HCT116 (cell line): Measurements from ENCODE around the gene CRHR1. TPM values are rescaled to one million over a fixed set of nuclear protein-coding genes. Genes with fewer than 3 reads are reported as not detected.

Experiments used
- ATAC-seq: fragments of 200-7000 bp; cut with Tn5 transposase; 2 replicates; pipeline ENCODE4 v1.9.1; 2020; ENCODE audit warnings: mild to moderate bottlenecking, moderate library complexity
- BruUV-seq: library from RNA; stranded (reverse); fragments of 400-500 nt; replicated peaks from 2 replicates; lab custom pipeline; 2021; lab: Mats Ljungman, UMichigan
- CTCF ChIA-PET: fragments of 300-600 bp; sonication (Branson Sonifier 250); formaldehyde crosslinking; loops from one replicate; lab custom pipeline; 2021; ENCODE audit warnings: antibody characterized with exemption; lab: Charles Lee
- POLR2A ChIA-PET: fragments of 300-600, 350-600 bp; sonication (Branson Sonifier 250); formaldehyde crosslinking; loops from one replicate; lab custom pipeline; 2021; ENCODE audit warnings: antibody characterized with exemption; lab: Charles Lee
- RAD21 ChIA-PET, 2 experiments: fragments of 300-600 bp; sonication (Branson Sonifier 250); formaldehyde crosslinking; loops; one replicate each; lab custom pipeline; 2023; ENCODE audit warnings: low total read pairs in 2 of 2; ENCODE audit not compliant: uncharacterized antibody in 2 of 2, unreplicated experiment in 2 of 2, low non-redundant PET in 1 of 2; lab: Charles Lee
- DNase-seq: peaks from one replicate; pipeline ENCODE4 v3.0.0-alpha.2; 2010; ENCODE audit warnings: low read depth, low spot score
- H2AFZ ChIP-seq: fragments of 200-600 bp; shearing (Covaris generic), sonication (generic); 2 replicates; pipeline ENCODE4 v1.6.1; 2017; ENCODE audit warnings: low read depth, mixed run types, mixed read lengths, antibody characterized with exemption, low read length; ENCODE audit not compliant: poor library complexity, severe bottlenecking
- H3K27ac ChIP-seq: 2 replicates; pipeline ENCODE4 v1.5.1; 2012; ENCODE audit warnings: low read depth, low read length
- H3K27me3 ChIP-seq: fragments of 200-600 bp; sonication (generic); 2 replicates; pipeline ENCODE4 v1.6.1; 2016; ENCODE audit warnings: mixed run types, low read length, mixed read lengths; ENCODE audit not compliant: insufficient read depth
- H3K36me3 ChIP-seq, 2 experiments: fragments of 200-500 bp in 1 of 2; fragments of 200-600 bp in 1 of 2; sonication (Bioruptor generic) in 1 of 2; sonication (generic) in 1 of 2; 2 replicates each; pipeline versions ENCODE4 v1.5.1 to v1.6.1; 2014 to 2016; ENCODE audit warnings: low read length in 2 of 2, inconsistent platforms in 1 of 2, mixed read lengths in 1 of 2, mixed run types in 1 of 2; ENCODE audit not compliant: insufficient read depth in 2 of 2, control insufficient read depth in 1 of 2
- H3K4me1 ChIP-seq, 2 experiments: fragments of 200-600 bp in 1 of 2; sonication (generic) in 1 of 2; 2 replicates each; pipeline versions ENCODE4 v1.5.1 to v1.6.1; 2012 to 2017; ENCODE audit warnings: low read length in 2 of 2, inconsistent platforms in 1 of 2, mild to moderate bottlenecking in 1 of 2, mixed read lengths in 1 of 2, mixed run types in 1 of 2, moderate library complexity in 1 of 2; ENCODE audit not compliant: insufficient read depth in 2 of 2, control insufficient read depth in 1 of 2
- H3K4me2 ChIP-seq: fragments of 200-600 bp; sonication (generic); 2 replicates; pipeline ENCODE4 v1.6.1; 2017; ENCODE audit warnings: mixed run types, low read length, mixed read lengths
- H3K4me3 ChIP-seq, 2 experiments: fragments of 200-600 bp in 1 of 2; sonication (generic) in 1 of 2; replicated peaks in 1 of 2; 2 replicates each; pipeline ENCODE4 v1.5.1; 2011 to 2016; ENCODE audit warnings: low read length in 2 of 2, control low read depth in 1 of 2, low read depth in 1 of 2, mild to moderate bottlenecking in 1 of 2, mixed read lengths in 1 of 2, mixed run types in 1 of 2
- H3K79me2 ChIP-seq: fragments of 200-600 bp; sonication (generic); 2 replicates; pipeline ENCODE4 v1.6.1; 2017; ENCODE audit warnings: mild to moderate bottlenecking, mixed run types, low read length, moderate library complexity, mixed read lengths; ENCODE audit not compliant: insufficient read depth
- H3K9ac ChIP-seq: fragments of 200-600 bp; sonication (generic); 2 replicates; pipeline ENCODE4 v1.6.1; 2016; ENCODE audit warnings: low read length, mixed read lengths
- H3K9me2 ChIP-seq: fragments of 200-600 bp; sonication (generic), shearing (Covaris generic); 2 replicates; pipeline ENCODE4 v1.6.1; 2017; ENCODE audit warnings: mixed run types, mild to moderate bottlenecking, moderate library complexity; ENCODE audit not compliant: insufficient read depth
- H3K9me3 ChIP-seq, 2 experiments: fragments of 200-500 bp in 1 of 2; fragments of 200-600 bp in 1 of 2; sonication (Bioruptor generic) in 1 of 2; sonication (generic) in 1 of 2; 2 replicates each; pipeline ENCODE4 v1.6.1; 2014 to 2017; ENCODE audit warnings: low read length in 2 of 2, mixed read lengths in 2 of 2, inconsistent platforms in 1 of 2, low read depth in 1 of 2, mild to moderate bottlenecking in 1 of 2, mixed run types in 1 of 2, moderate library complexity in 1 of 2; ENCODE audit not compliant: control insufficient read depth in 1 of 2, insufficient read depth in 1 of 2
- H4K20me1 ChIP-seq: fragments of 200-600 bp; sonication (generic), shearing (Covaris generic); 2 replicates; pipeline ENCODE4 v1.6.1; 2017; ENCODE audit warnings: mixed run types, mild to moderate bottlenecking, moderate library complexity; ENCODE audit not compliant: insufficient read depth
- EZH2 ChIP-seq: fragments of 200-600 bp; sonication (generic); IDR thresholded peaks from 2 replicates; pipeline ENCODE4 v1.6.1; 2017; ENCODE audit warnings: antibody characterized with exemption, mixed run types
- POLR2AphosphoS5 ChIP-seq: IDR thresholded peaks from 2 replicates; pipeline ENCODE4 v1.6.1; 2011; ENCODE audit warnings: mild to moderate bottlenecking, low read depth, low read length, moderate library complexity
- RAD21 ChIP-seq: IDR thresholded peaks from 2 replicates; pipeline ENCODE4 v1.6.1; 2012; ENCODE audit warnings: low read depth, mild to moderate bottlenecking
- SIN3A ChIP-seq: IDR thresholded peaks from 2 replicates; pipeline ENCODE4 v1.6.1; 2012; ENCODE audit warnings: low read depth
- SRF ChIP-seq: IDR thresholded peaks from 2 replicates; pipeline ENCODE4 v1.6.1; 2012; ENCODE audit warnings: low read depth
- YY1 ChIP-seq: IDR thresholded peaks from 2 replicates; pipeline ENCODE4 v1.6.1; 2011; ENCODE audit warnings: low read length, low read depth, moderate library complexity, mild to moderate bottlenecking; ENCODE audit not compliant: insufficient replicate concordance; ENCODE audit errors: extremely low read depth
- ZFX ChIP-seq: fragments of 450-650 bp; IDR thresholded peaks from 2 replicates; pipeline ENCODE4 v1.6.1; 2017
- intact Hi-C: fragments of 100-400 bp; cut with micrococcal nuclease; formaldehyde crosslinking; loops from 2 replicates; pipeline ENCODE4 v1.10.0; 2022
- total RNA-seq: library from RNA; stranded (reverse); gene quantifications from one replicate; pipeline ENCODE4 v1.2.1, GENCODE V29; 2021; ENCODE audit not compliant: unreplicated experiment
- TF ChIP-seq, protein P1 (sequence below): IDR thresholded peaks from 2 replicates; pipeline ENCODE4 v1.6.1; 2011; ENCODE audit warnings: mild to moderate bottlenecking, low read length, moderate library complexity; ENCODE audit not compliant: insufficient replicate concordance; ENCODE audit errors: extremely low read depth
- TF ChIP-seq, protein P2 (sequence below): IDR thresholded peaks from 2 replicates; pipeline ENCODE4 v1.6.1; 2012
- TF ChIP-seq, protein P3 (sequence below): IDR thresholded peaks from 2 replicates; pipeline ENCODE4 v1.6.1; 2012
- TF ChIP-seq, protein P4 (sequence below): IDR thresholded peaks from 2 replicates; pipeline ENCODE4 v1.6.1; 2012; ENCODE audit warnings: low read depth
- TF ChIP-seq, protein P5 (sequence below), 3 experiments: fragments of 200-600 bp in 1 of 3; sonication (generic) in 1 of 3; IDR thresholded peaks in 2 of 3; conservative IDR thresholded peaks in 1 of 3; 2 replicates each; pipeline ENCODE4 v1.5.1; 2012 to 2017; ENCODE audit warnings: low read depth in 2 of 3, low read length in 2 of 3, antibody characterized with exemption in 1 of 3, borderline replicate concordance in 1 of 3, control low read depth in 1 of 3, mild to moderate bottlenecking in 1 of 3, mixed read lengths in 1 of 3, mixed run types in 1 of 3, moderate library complexity in 1 of 3; ENCODE audit not compliant: insufficient read depth in 1 of 3

CRHR1 gene
- total RNA-seq, 1 experiment from 2014 or later = 0.12 TPM

DNA sequence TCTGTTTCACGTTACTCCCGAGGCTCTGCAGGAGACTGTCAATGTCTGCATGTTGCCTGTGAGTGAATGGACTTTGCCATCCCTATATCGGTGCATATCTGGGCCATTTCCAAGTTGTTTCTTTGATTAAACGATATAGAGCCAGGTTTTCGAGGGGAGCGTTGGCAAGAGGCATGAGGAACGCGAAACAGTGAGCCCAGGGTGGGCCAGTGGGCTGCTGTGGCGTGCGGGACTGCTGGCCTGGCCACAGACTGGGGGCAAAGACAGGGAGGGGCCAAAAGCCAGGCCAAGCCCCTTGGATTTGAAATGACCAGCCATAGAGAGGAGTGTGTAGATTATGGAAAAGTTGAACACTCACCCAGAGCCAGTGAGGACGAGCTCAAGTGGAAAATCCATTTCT lies 3.5 kb downstream of the CRHR1 start:
- no peaks in the 10 kb centered on the region for H3K36me3 ChIP-seq
- no peak for TF ChIP-seq RAD21
- no peak for TF ChIP-seq ZFX
- TF ChIP-seq, protein P1, sequence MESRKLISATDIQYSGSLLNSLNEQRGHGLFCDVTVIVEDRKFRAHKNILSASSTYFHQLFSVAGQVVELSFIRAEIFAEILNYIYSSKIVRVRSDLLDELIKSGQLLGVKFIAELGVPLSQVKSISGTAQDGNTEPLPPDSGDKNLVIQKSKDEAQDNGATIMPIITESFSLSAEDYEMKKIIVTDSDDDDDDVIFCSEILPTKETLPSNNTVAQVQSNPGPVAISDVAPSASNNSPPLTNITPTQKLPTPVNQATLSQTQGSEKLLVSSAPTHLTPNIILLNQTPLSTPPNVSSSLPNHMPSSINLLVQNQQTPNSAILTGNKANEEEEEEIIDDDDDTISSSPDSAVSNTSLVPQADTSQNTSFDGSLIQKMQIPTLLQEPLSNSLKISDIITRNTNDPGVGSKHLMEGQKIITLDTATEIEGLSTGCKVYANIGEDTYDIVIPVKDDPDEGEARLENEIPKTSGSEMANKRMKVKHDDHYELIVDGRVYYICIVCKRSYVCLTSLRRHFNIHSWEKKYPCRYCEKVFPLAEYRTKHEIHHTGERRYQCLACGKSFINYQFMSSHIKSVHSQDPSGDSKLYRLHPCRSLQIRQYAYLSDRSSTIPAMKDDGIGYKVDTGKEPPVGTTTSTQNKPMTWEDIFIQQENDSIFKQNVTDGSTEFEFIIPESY = no peak
- TF ChIP-seq, protein P2, sequence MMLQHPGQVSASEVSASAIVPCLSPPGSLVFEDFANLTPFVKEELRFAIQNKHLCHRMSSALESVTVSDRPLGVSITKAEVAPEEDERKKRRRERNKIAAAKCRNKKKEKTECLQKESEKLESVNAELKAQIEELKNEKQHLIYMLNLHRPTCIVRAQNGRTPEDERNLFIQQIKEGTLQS = no peak
- TF ChIP-seq YY1 = no peak
- TF ChIP-seq POLR2AphosphoS5 = no peak
- TF ChIP-seq SIN3A = no peak
- no peak for TF ChIP-seq EZH2
- TF ChIP-seq, protein P3, sequence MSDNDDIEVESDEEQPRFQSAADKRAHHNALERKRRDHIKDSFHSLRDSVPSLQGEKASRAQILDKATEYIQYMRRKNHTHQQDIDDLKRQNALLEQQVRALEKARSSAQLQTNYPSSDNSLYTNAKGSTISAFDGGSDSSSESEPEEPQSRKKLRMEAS = no peak
- TF ChIP-seq, protein P4, sequence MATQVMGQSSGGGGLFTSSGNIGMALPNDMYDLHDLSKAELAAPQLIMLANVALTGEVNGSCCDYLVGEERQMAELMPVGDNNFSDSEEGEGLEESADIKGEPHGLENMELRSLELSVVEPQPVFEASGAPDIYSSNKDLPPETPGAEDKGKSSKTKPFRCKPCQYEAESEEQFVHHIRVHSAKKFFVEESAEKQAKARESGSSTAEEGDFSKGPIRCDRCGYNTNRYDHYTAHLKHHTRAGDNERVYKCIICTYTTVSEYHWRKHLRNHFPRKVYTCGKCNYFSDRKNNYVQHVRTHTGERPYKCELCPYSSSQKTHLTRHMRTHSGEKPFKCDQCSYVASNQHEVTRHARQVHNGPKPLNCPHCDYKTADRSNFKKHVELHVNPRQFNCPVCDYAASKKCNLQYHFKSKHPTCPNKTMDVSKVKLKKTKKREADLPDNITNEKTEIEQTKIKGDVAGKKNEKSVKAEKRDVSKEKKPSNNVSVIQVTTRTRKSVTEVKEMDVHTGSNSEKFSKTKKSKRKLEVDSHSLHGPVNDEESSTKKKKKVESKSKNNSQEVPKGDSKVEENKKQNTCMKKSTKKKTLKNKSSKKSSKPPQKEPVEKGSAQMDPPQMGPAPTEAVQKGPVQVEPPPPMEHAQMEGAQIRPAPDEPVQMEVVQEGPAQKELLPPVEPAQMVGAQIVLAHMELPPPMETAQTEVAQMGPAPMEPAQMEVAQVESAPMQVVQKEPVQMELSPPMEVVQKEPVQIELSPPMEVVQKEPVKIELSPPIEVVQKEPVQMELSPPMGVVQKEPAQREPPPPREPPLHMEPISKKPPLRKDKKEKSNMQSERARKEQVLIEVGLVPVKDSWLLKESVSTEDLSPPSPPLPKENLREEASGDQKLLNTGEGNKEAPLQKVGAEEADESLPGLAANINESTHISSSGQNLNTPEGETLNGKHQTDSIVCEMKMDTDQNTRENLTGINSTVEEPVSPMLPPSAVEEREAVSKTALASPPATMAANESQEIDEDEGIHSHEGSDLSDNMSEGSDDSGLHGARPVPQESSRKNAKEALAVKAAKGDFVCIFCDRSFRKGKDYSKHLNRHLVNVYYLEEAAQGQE = no peak
- TF ChIP-seq SRF = no peak
- TF ChIP-seq, protein P5, sequence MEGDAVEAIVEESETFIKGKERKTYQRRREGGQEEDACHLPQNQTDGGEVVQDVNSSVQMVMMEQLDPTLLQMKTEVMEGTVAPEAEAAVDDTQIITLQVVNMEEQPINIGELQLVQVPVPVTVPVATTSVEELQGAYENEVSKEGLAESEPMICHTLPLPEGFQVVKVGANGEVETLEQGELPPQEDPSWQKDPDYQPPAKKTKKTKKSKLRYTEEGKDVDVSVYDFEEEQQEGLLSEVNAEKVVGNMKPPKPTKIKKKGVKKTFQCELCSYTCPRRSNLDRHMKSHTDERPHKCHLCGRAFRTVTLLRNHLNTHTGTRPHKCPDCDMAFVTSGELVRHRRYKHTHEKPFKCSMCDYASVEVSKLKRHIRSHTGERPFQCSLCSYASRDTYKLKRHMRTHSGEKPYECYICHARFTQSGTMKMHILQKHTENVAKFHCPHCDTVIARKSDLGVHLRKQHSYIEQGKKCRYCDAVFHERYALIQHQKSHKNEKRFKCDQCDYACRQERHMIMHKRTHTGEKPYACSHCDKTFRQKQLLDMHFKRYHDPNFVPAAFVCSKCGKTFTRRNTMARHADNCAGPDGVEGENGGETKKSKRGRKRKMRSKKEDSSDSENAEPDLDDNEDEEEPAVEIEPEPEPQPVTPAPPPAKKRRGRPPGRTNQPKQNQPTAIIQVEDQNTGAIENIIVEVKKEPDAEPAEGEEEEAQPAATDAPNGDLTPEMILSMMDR (IDR thresholded peaks at IDR 0.05 in 2 of 3, conservative IDR thresholded peaks at IDR 0.05 in 1 of 3; ENCODE audit: borderline replicate concordance in 1 of 3, insufficient read depth in 1 of 3, low read depth in 2 of 3, low read length in 2 of 3) = no peak
- no peak overlapping the region for H3K4me2 ChIP-seq
- H3K4me1 ChIP-seq = peaks cover 28 to 29% of the 10 kb centered on the region in 2 experiments
- H3K9me3 ChIP-seq = no peaks in the 10 kb centered on the region
- ChIA-PET RAD21 (no interaction called here), CTCF (interaction anchor here (0.6 kb wide), 1 partner anchor 44 kb away, joined by 3 read pairs; no protein-coding TSS in a partner anchor), POLR2A (no interaction called here)
- DNase-seq (no peak), ATAC-seq (no peak)
- intact Hi-C loops = no loop called here
- no peak overlapping the region for H2AFZ ChIP-seq
- H3K9me2 ChIP-seq = no peaks in the 10 kb centered on the region
- no peak overlapping the region for H3K27ac ChIP-seq
- H3K27me3 ChIP-seq = no peaks in the 10 kb centered on the region; the same call in 1 of the 2 replicates
- H3K9ac ChIP-seq = no peak overlapping the region
- H3K79me2 ChIP-seq = no peaks in the 10 kb centered on the region
- no TSS peak for BruUV-seq
- H3K4me3 ChIP-seq = no peak overlapping the region
- no peaks in the 10 kb centered on the region for H4K20me1 ChIP-seq
